Keratinocyte (primary cell): Measurements from ENCODE around the gene DHRS4. TPM values are rescaled to one million over a fixed set of nuclear protein-coding genes. Genes with fewer than 3 reads are reported as not detected.
"Not testable (repeated sequence)": the region's sequence is repeated elsewhere in the genome, so short reads cannot be mapped to it uniquely, and the experiment has no call there.

Experiments
- DNase-seq: peaks from one replicate; pipeline ENCODE4 v3.0.0-alpha.2; 2011; ENCODE audit warnings: low read depth, missing footprints, low spot score
- FAIRE-seq: peaks from 2 replicates; lab custom pipeline; 2011; peaks lifted over from hg19 to GRCh38; lab: Jason Lieb, UNC
- H2AFZ ChIP-seq: 2 replicates; pipeline ENCODE4 v1.6.0; 2012; ENCODE audit warnings: low read length, control low read depth, inconsistent platforms; ENCODE audit not compliant: control insufficient read depth
- H3K27ac ChIP-seq: 2 replicates; pipeline ENCODE4 v1.5.1; 2011; ENCODE audit warnings: low read length; ENCODE audit not compliant: control insufficient read depth, insufficient read depth
- H3K27me3 ChIP-seq: 3 replicates; pipeline ENCODE4 v1.6.0; 2011; ENCODE audit warnings: low read length; ENCODE audit not compliant: control insufficient read depth, insufficient read depth; ENCODE audit errors: extremely low read depth
- H3K36me3 ChIP-seq, 2 experiments: 2 replicates in 1 of 2; 3 replicates in 1 of 2; pipeline ENCODE4 v1.5.1; 2011; ENCODE audit warnings: low read length in 2 of 2, mild to moderate bottlenecking in 1 of 2; ENCODE audit not compliant: control insufficient read depth in 2 of 2, insufficient read depth in 2 of 2; ENCODE audit errors: extremely low read depth in 1 of 2
- H3K4me1 ChIP-seq: 3 replicates; pipeline ENCODE4 v1.5.1; 2011; ENCODE audit warnings: low read length; ENCODE audit not compliant: control insufficient read depth, insufficient read depth; ENCODE audit errors: extremely low read depth
- H3K4me2 ChIP-seq: 3 replicates; pipeline ENCODE4 v1.6.0; 2011; ENCODE audit warnings: low read depth, low read length; ENCODE audit not compliant: control insufficient read depth, insufficient read depth; ENCODE audit errors: extremely low read depth
- H3K4me3 ChIP-seq, 3 experiments: fragments of 200-600 bp in 1 of 3; sonication (generic) in 1 of 3; 2 replicates in 2 of 3; 3 replicates in 1 of 3; pipeline ENCODE4 v1.5.1; 2011 to 2016; ENCODE audit warnings: low read length in 3 of 3, mild to moderate bottlenecking in 3 of 3, control low read depth in 2 of 3, inconsistent platforms in 1 of 3, low read depth in 1 of 3, mixed read lengths in 1 of 3, mixed run types in 1 of 3, moderate library complexity in 1 of 3; ENCODE audit not compliant: control insufficient read depth in 2 of 3, insufficient read depth in 2 of 3; ENCODE audit errors: extremely low read depth in 1 of 3
- H3K79me2 ChIP-seq: 2 replicates; pipeline ENCODE4 v1.6.0; 2012; ENCODE audit warnings: low read length; ENCODE audit not compliant: control insufficient read depth, insufficient read depth
- H3K9ac ChIP-seq: 3 replicates; pipeline ENCODE4 v1.6.0; 2011; ENCODE audit warnings: low read length; ENCODE audit not compliant: control insufficient read depth, insufficient read depth; ENCODE audit errors: extremely low read depth
- H3K9me1 ChIP-seq: 3 replicates; pipeline ENCODE4 v1.6.0; 2011; ENCODE audit warnings: low read length; ENCODE audit not compliant: control insufficient read depth, insufficient read depth; ENCODE audit errors: extremely low read depth
- H3K9me3 ChIP-seq: 2 replicates; pipeline ENCODE4 v1.5.1; 2012; ENCODE audit warnings: low read depth, low read length; ENCODE audit not compliant: control insufficient read depth
- H4K20me1 ChIP-seq: 3 replicates; pipeline ENCODE4 v1.6.0; 2011; ENCODE audit warnings: low read length; ENCODE audit not compliant: control insufficient read depth, insufficient read depth; ENCODE audit errors: extremely low read depth
- CTCF ChIP-seq, 3 experiments: IDR thresholded peaks in 1 of 3; conservative IDR thresholded peaks in 1 of 3; optimal IDR thresholded peaks in 1 of 3; 2 replicates in 2 of 3; 3 replicates in 1 of 3; pipeline versions ENCODE3 to v1.5.1; 2011; ENCODE audit warnings: low read length in 3 of 3, mild to moderate bottlenecking in 3 of 3, moderate library complexity in 2 of 3, control low read depth in 1 of 3, inconsistent platforms in 1 of 3; ENCODE audit not compliant: insufficient read depth in 2 of 3; ENCODE audit errors: extremely low read depth in 1 of 3
- EZH2 ChIP-seq: IDR thresholded peaks from one replicate; pipeline ENCODE4 v1.6.1; 2012; ENCODE audit warnings: inconsistent platforms, mild to moderate bottlenecking, low read length, moderate library complexity
- dilution Hi-C: fragments of 300-500 bp; cut with MboI; formaldehyde crosslinking; loops from one replicate; pipeline ENCODE4 v1.7.0; 2020; ENCODE audit warnings: low sequenced_read_pairs; ENCODE audit not compliant: extremely low pct_ligation_motif_present
- polyA plus RNA-seq, 5 experiments: library from polyadenylated mRNA; depleted of rRNA in 3 of 5; stranded (reverse) in 3 of 5; stranded (forward) in 1 of 5; unstranded in 1 of 5; fragments of >200 nt; gene quantifications; 1 replicate in 1 of 5; 2 replicates in 3 of 5; 3 replicates in 1 of 5; pipeline versions ENCODE4 v1.2.1 to v1.2.3, GENCODE V29; 2011 to 2012; ENCODE audit warnings: missing spikeins in 2 of 5, low read depth in 1 of 5, low replicate concordance in 1 of 5

Gene DHRS4
- polyA plus RNA-seq, 1 donor (not counting 4 experiments of a cell fraction or from before 2014, with no cell fraction given) = 22.8 TPM

DNA sequence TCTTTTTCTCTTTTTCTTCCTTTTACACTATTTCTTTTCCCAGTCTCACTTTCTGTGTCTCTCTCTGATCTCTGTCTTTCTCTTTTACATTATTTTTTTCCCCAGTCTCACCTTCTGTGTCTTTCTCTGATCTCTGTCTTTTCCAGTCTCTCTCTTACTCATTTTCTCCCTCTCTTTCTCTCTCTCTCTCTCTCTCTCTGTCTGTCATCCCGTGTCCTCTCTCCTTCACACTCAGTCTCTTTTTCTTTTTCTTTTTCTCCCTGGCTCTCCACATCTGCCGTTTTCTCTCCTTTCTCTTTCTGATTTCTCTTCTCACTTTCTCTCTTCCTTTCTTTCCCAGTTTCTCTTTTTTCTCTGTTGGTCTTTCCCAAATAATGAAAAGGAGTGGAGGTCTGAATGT is 57.5 kb downstream of the DHRS4 start:
- no peak overlapping the region for H2AFZ ChIP-seq
- H3K79me2 ChIP-seq = no peaks in the 10 kb centered on the region
- FAIRE-seq = no peak
- no peaks in the 10 kb centered on the region for H4K20me1 ChIP-seq
- no peaks in the 10 kb centered on the region for H3K9me3 ChIP-seq
- no peak for TF ChIP-seq EZH2
- TF ChIP-seq CTCF (optimal IDR thresholded peaks at IDR 0.05 in 1 of 3, IDR thresholded peaks at IDR 0.05 in 1 of 3, conservative IDR thresholded peaks at IDR 0.05 in 1 of 3; ENCODE audit: extremely low read depth in 1 of 3, insufficient read depth in 2 of 3, low read length in 3 of 3) = no peak
- no peaks in the 10 kb centered on the region for H3K9me1 ChIP-seq
- H3K36me3 ChIP-seq = no peaks in the 10 kb centered on the region
- H3K27ac ChIP-seq = no peak overlapping the region
- no peaks in the 10 kb centered on the region for H3K27me3 ChIP-seq
- H3K4me3 ChIP-seq = no peak overlapping the region
- no peak for DNase-seq
- H3K9ac ChIP-seq = no peak overlapping the region
- no peak overlapping the region for H3K4me2 ChIP-seq
- H3K4me1 ChIP-seq = no peaks in the 10 kb centered on the region
- dilution Hi-C loops = no loop called here

GRCh38 chr14:24012726-24013273 is 59.2 kb downstream of the DHRS4 start:
- H3K4me1 ChIP-seq, H3K36me3 ChIP-seq, H3K79me2 ChIP-seq, H3K9me1 ChIP-seq, H3K9me3 ChIP-seq, H3K4me3 ChIP-seq, dilution Hi-C loops, DNase-seq, H3K27me3 ChIP-seq, H3K27ac ChIP-seq, FAIRE-seq, H3K9ac ChIP-seq, H3K4me2 ChIP-seq, H2AFZ ChIP-seq, H4K20me1 ChIP-seq: not testable (repeated sequence)
